Keratinocyte (primary cell): ENCODE measurements around the gene CCNI. TPM values are rescaled to one million over a fixed set of nuclear protein-coding genes. Genes with fewer than 3 reads are reported as not detected.

Experiments used
- DNase-seq: peaks from one replicate; pipeline ENCODE4 v3.0.0-alpha.2; 2011; ENCODE audit warnings: low read depth, missing footprints, low spot score
- FAIRE-seq: peaks from 2 replicates; lab custom pipeline; 2011; peaks lifted over from hg19 to GRCh38; lab: Jason Lieb, UNC
- H2AFZ ChIP-seq: 2 replicates; pipeline ENCODE4 v1.6.0; 2012; ENCODE audit warnings: low read length, control low read depth, inconsistent platforms; ENCODE audit not compliant: control insufficient read depth
- H3K27ac ChIP-seq: 2 replicates; pipeline ENCODE4 v1.5.1; 2011; ENCODE audit warnings: low read length; ENCODE audit not compliant: control insufficient read depth, insufficient read depth
- H3K27me3 ChIP-seq: 3 replicates; pipeline ENCODE4 v1.6.0; 2011; ENCODE audit warnings: low read length; ENCODE audit not compliant: control insufficient read depth, insufficient read depth; ENCODE audit errors: extremely low read depth
- H3K36me3 ChIP-seq, 2 experiments: 2 replicates in 1 of 2; 3 replicates in 1 of 2; pipeline ENCODE4 v1.5.1; 2011; ENCODE audit warnings: low read length in 2 of 2, mild to moderate bottlenecking in 1 of 2; ENCODE audit not compliant: control insufficient read depth in 2 of 2, insufficient read depth in 2 of 2; ENCODE audit errors: extremely low read depth in 1 of 2
- H3K4me1 ChIP-seq: 3 replicates; pipeline ENCODE4 v1.5.1; 2011; ENCODE audit warnings: low read length; ENCODE audit not compliant: control insufficient read depth, insufficient read depth; ENCODE audit errors: extremely low read depth
- H3K4me2 ChIP-seq: 3 replicates; pipeline ENCODE4 v1.6.0; 2011; ENCODE audit warnings: low read depth, low read length; ENCODE audit not compliant: control insufficient read depth, insufficient read depth; ENCODE audit errors: extremely low read depth
- H3K4me3 ChIP-seq, 3 experiments: fragments of 200-600 bp in 1 of 3; sonication (generic) in 1 of 3; 2 replicates in 2 of 3; 3 replicates in 1 of 3; pipeline ENCODE4 v1.5.1; 2011 to 2016; ENCODE audit warnings: low read length in 3 of 3, mild to moderate bottlenecking in 3 of 3, control low read depth in 2 of 3, inconsistent platforms in 1 of 3, low read depth in 1 of 3, mixed read lengths in 1 of 3, mixed run types in 1 of 3, moderate library complexity in 1 of 3; ENCODE audit not compliant: control insufficient read depth in 2 of 3, insufficient read depth in 2 of 3; ENCODE audit errors: extremely low read depth in 1 of 3
- H3K79me2 ChIP-seq: 2 replicates; pipeline ENCODE4 v1.6.0; 2012; ENCODE audit warnings: low read length; ENCODE audit not compliant: control insufficient read depth, insufficient read depth
- H3K9ac ChIP-seq: 3 replicates; pipeline ENCODE4 v1.6.0; 2011; ENCODE audit warnings: low read length; ENCODE audit not compliant: control insufficient read depth, insufficient read depth; ENCODE audit errors: extremely low read depth
- H3K9me1 ChIP-seq: 3 replicates; pipeline ENCODE4 v1.6.0; 2011; ENCODE audit warnings: low read length; ENCODE audit not compliant: control insufficient read depth, insufficient read depth; ENCODE audit errors: extremely low read depth
- H3K9me3 ChIP-seq: 2 replicates; pipeline ENCODE4 v1.5.1; 2012; ENCODE audit warnings: low read depth, low read length; ENCODE audit not compliant: control insufficient read depth
- H4K20me1 ChIP-seq: 3 replicates; pipeline ENCODE4 v1.6.0; 2011; ENCODE audit warnings: low read length; ENCODE audit not compliant: control insufficient read depth, insufficient read depth; ENCODE audit errors: extremely low read depth
- CTCF ChIP-seq, 3 experiments: IDR thresholded peaks in 1 of 3; conservative IDR thresholded peaks in 1 of 3; optimal IDR thresholded peaks in 1 of 3; 2 replicates in 2 of 3; 3 replicates in 1 of 3; pipeline versions ENCODE3 to v1.5.1; 2011; ENCODE audit warnings: low read length in 3 of 3, mild to moderate bottlenecking in 3 of 3, moderate library complexity in 2 of 3, control low read depth in 1 of 3, inconsistent platforms in 1 of 3; ENCODE audit not compliant: insufficient read depth in 2 of 3; ENCODE audit errors: extremely low read depth in 1 of 3
- EZH2 ChIP-seq: IDR thresholded peaks from one replicate; pipeline ENCODE4 v1.6.1; 2012; ENCODE audit warnings: inconsistent platforms, mild to moderate bottlenecking, low read length, moderate library complexity
- dilution Hi-C: fragments of 300-500 bp; cut with MboI; formaldehyde crosslinking; loops from one replicate; pipeline ENCODE4 v1.7.0; 2020; ENCODE audit warnings: low sequenced_read_pairs; ENCODE audit not compliant: extremely low pct_ligation_motif_present
- polyA plus RNA-seq, 5 experiments: library from polyadenylated mRNA; depleted of rRNA in 3 of 5; stranded (reverse) in 3 of 5; stranded (forward) in 1 of 5; unstranded in 1 of 5; fragments of >200 nt; gene quantifications; 1 replicate in 1 of 5; 2 replicates in 3 of 5; 3 replicates in 1 of 5; pipeline versions ENCODE4 v1.2.1 to v1.2.3, GENCODE V29; 2011 to 2012; ENCODE audit warnings: missing spikeins in 2 of 5, low read depth in 1 of 5, low replicate concordance in 1 of 5

CCNI gene
- polyA plus RNA-seq, 1 donor (not counting 4 experiments of a cell fraction or from before 2014, with no cell fraction given): 150 TPM

- Histone ChIP-seq H3K9me1 (no peaks in the 10 kb centered on the region), H3K79me2 (no peaks in the 10 kb centered on the region), H2AFZ (no peak overlapping the region), H3K36me3 (peaks cover 24 to 34% of the 10 kb centered on the region in 2 experiments), H3K4me1 (no peaks in the 10 kb centered on the region), H3K4me2 (no peak overlapping the region), H3K27ac (no peak overlapping the region), H4K20me1 (no peaks in the 10 kb centered on the region), H3K9me3 (no peaks in the 10 kb centered on the region), H3K27me3 (no peaks in the 10 kb centered on the region), H3K4me3 (no peak overlapping the region), H3K9ac (no peak overlapping the region)
- DNase-seq: no peak
- no peak for TF ChIP-seq CTCF (optimal IDR thresholded peaks at IDR 0.05 in 1 of 3, IDR thresholded peaks at IDR 0.05 in 1 of 3, conservative IDR thresholded peaks at IDR 0.05 in 1 of 3; ENCODE audit: extremely low read depth in 1 of 3, insufficient read depth in 2 of 3, low read length in 3 of 3)
- no peak for TF ChIP-seq EZH2
- FAIRE-seq: peak; percentile 9
- dilution Hi-C loops: no loop called here
Observed at GRCh38 chr4:77020017-77020416, 55.8 kb downstream of the CCNI start.

- Histone ChIP-seq H3K4me1 (peaks cover 2% of the 10 kb centered on the region), H3K9me1 (no peaks in the 10 kb centered on the region), H3K27ac (no peak overlapping the region), H4K20me1 (no peaks in the 10 kb centered on the region), H3K27me3 (no peaks in the 10 kb centered on the region), H2AFZ (no peak overlapping the region), H3K9ac (no peak overlapping the region), H3K4me2 (no peak overlapping the region), H3K4me3 (no peak overlapping the region), H3K79me2 (no peaks in the 10 kb centered on the region), H3K36me3 (peaks cover 11 to 24% of the 10 kb centered on the region in 2 experiments), H3K9me3 (no peaks in the 10 kb centered on the region)
- dilution Hi-C loops: no loop called here
- TF ChIP-seq EZH2 (no peak), CTCF (optimal IDR thresholded peaks at IDR 0.05 in 1 of 3, IDR thresholded peaks at IDR 0.05 in 1 of 3, conservative IDR thresholded peaks at IDR 0.05 in 1 of 3; ENCODE audit: extremely low read depth in 1 of 3, insufficient read depth in 2 of 3, low read length in 3 of 3) (no peak)
- no peak for DNase-seq
- no peak for FAIRE-seq
Observed at GRCh38 chr4:77015390-77015789, 60.4 kb downstream of the CCNI start.
